Right ventricle myocardium inferior (tissue), 1 donor: ENCODE data around the gene POLD4. TPM values are rescaled to one million over a fixed set of nuclear protein-coding genes. Genes with fewer than 3 reads are reported as not detected.
A peak's percentile ranks its signal among the peaks of the same experiment; 100 is the strongest.
"Not testable (repeated sequence)": the region's sequence is repeated elsewhere in the genome, so short reads cannot be mapped to it uniquely, and the experiment has no call there.

Experiments used
- ATAC-seq: fragments of 200-7000 bp; cut with Tn5 transposase; one replicate; pipeline ENCODE4 v1.9.1; 2020; ENCODE audit warnings: mild to moderate bottlenecking, moderate library complexity
- DNase-seq: peaks from one replicate; pipeline ENCODE4 v3.0.0; 2021; ENCODE audit errors: missing footprints
- intact Hi-C: fragments of 100-400 bp; cut with DNase I; formaldehyde crosslinking; loops from one replicate; pipeline ENCODE4 v1.11.0; 2022
- total RNA-seq: library from RNA; stranded (reverse); fragmentation: NEBNext Ultra II Directional; extraction: Animal tissue kit (Norgen Biotek cat#: 25700); gene quantifications from one replicate; pipeline ENCODE4 v1.2.1, GENCODE V29; 2021
- donor health status: DM: no; HTN: yes; CAD: no; lungs with severe emphysema.

Gene POLD4
- total RNA-seq, 1 donor from 2014 or later, result 49.7 TPM

GRCh38 chr11:67345247-67345919, 8.0 kb downstream of the POLD4 start:
- DNase-seq (no peak), ATAC-seq (no peak)
- intact Hi-C loops, result no loop called here

GRCh38 chr11:67344264-67344663, 9.1 kb downstream of the POLD4 start:
- DNase-seq, result no peak
- intact Hi-C loops, result no loop called here
- no peak for ATAC-seq

- DNase-seq, result no peak
- intact Hi-C loops, result no loop called here
- no peak for ATAC-seq
Observed at GRCh38 chr11:67337257-67337656, 16.1 kb downstream of the POLD4 start.

GRCh38 chr11:67332081-67332691, 21.2 kb downstream of the POLD4 start:
- ATAC-seq (no peak), DNase-seq (no peak)
- intact Hi-C loops, result no loop called here

GRCh38 chr11:67323526-67323925, 29.8 kb downstream of the POLD4 start:
- intact Hi-C loops, result no loop called here
- DNase-seq (no peak), ATAC-seq (no peak)

- intact Hi-C loops, result no loop called here
Observed at GRCh38 chr11:67322049-67322448, 31.3 kb downstream of the POLD4 start.

GRCh38 chr11:67321313-67321871, 32.0 kb downstream of the POLD4 start:
- intact Hi-C loops, result no loop called here
- DNase-seq (peak; percentile 42), ATAC-seq (no peak)

More at GRCh38 chr11:67322049-67322448, 31.3 kb downstream of the POLD4 start:
- DNase-seq (no peak), ATAC-seq (no peak)

GRCh38 chr11:67320691-67321090, 32.7 kb downstream of the POLD4 start:
- intact Hi-C loops, result no loop called here
- no peak for ATAC-seq
- peak; percentile 7 for DNase-seq

- intact Hi-C loops, result no loop called here
- ATAC-seq (no peak), DNase-seq (no peak)
Observed at GRCh38 chr11:67320011-67320410, 33.3 kb downstream of the POLD4 start.

GRCh38 chr11:67318876-67319275, 34.5 kb downstream of the POLD4 start:
- intact Hi-C loops, result loop anchor here (5.0 kb wide), 1 partner anchor 237 kb away; no protein-coding TSS in a partner anchor
- ATAC-seq, DNase-seq: not testable (repeated sequence)

- intact Hi-C loops, result loop anchor here (1.0 to 5.0 kb wide), 3 partner anchors 52 to 236 kb away; partner anchors contain the start of gene GRK2
- peak; percentile 1 for ATAC-seq
- no peak for DNase-seq
Observed at GRCh38 chr11:67317888-67318555, 35.3 kb downstream of the POLD4 start.

GRCh38 chr11:67317205-67317887, 36.0 kb downstream of the POLD4 start:
- peak; percentile 97 for DNase-seq
- intact Hi-C loops, result loop anchor here (1.0 to 5.0 kb wide), 3 partner anchors 51 to 235 kb away; partner anchors contain the start of gene GRK2
- ATAC-seq, result peak; percentile 94

GRCh38 chr11:67316882-67317204, 36.5 kb downstream of the POLD4 start:
- ATAC-seq, result no peak

GRCh38 chr11:67315325-67315909, 37.9 kb downstream of the POLD4 start:
- DNase-seq, result no peak
- no peak for ATAC-seq
- intact Hi-C loops, result loop anchor here (5.0 kb wide), 1 partner anchor 233 kb away; no protein-coding TSS in a partner anchor

More at GRCh38 chr11:67316882-67317204, 36.5 kb downstream of the POLD4 start:
- intact Hi-C loops, result loop anchor here (1.0 to 5.0 kb wide), 3 partner anchors 51 to 235 kb away; partner anchors contain the start of gene GRK2
- no peak for DNase-seq

GRCh38 chr11:67314218-67314617, 39.1 kb downstream of the POLD4 start:
- ATAC-seq (no peak), DNase-seq (no peak)
- intact Hi-C loops, result no loop called here

GRCh38 chr11:67313125-67313890, 40.0 kb downstream of the POLD4 start:
- peak; percentile 45 for DNase-seq
- ATAC-seq, result no peak
- intact Hi-C loops, result no loop called here

GRCh38 chr11:67312187-67313021, 40.9 kb downstream of the POLD4 start:
- intact Hi-C loops, result no loop called here
- ATAC-seq (no peak), DNase-seq (no peak)
